Umbilical cord (tissue), 2 donors: Measurements from ENCODE around the gene SLC30A1. TPM values are rescaled to one million over a fixed set of nuclear protein-coding genes. Genes with fewer than 3 reads are reported as not detected.
"Not testable (repeated sequence)": the region's sequence is repeated elsewhere in the genome, so short reads cannot be mapped to it uniquely, and the experiment has no call there.

Experiments used
- DNase-seq: peaks from one replicate; pipeline ENCODE4 v3.0.0-alpha.2; 2015; ENCODE audit warnings: low spot score
- total RNA-seq: library from RNA; depleted of rRNA; stranded (reverse); fragments of >200 nt; gene quantifications from one replicate; pipeline ENCODE4 v1.2.3, GENCODE V29; 2014; ENCODE audit warnings: low replicate concordance; ENCODE audit not compliant: insufficient read depth

SLC30A1 gene
- total RNA-seq, 1 donor from 2014 or later = 27.7 TPM

DNA sequence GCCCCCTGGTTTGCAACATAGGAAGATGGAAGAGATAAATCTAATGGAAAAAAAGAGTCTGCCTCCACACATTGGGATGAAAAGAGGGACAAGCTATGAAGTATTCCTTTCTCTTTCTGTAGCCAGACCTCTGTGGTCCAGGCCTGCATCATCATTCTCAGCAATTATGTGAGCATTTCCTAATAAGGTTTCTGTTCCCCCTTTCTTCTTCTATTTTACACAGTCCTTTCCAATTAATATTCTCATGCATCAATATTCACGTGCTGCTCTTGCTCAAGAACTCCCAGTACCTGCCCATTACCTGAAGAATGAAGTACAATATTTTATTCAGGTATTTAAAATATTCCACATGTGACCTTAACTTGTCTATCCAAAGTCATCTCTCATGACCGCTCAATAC, 8.2 kb upstream of the SLC30A1 start:
- DNase-seq = no peak

GRCh38 chr1:211586538-211586937, 7.6 kb upstream of the SLC30A1 start:
- no peak for DNase-seq

DNA sequence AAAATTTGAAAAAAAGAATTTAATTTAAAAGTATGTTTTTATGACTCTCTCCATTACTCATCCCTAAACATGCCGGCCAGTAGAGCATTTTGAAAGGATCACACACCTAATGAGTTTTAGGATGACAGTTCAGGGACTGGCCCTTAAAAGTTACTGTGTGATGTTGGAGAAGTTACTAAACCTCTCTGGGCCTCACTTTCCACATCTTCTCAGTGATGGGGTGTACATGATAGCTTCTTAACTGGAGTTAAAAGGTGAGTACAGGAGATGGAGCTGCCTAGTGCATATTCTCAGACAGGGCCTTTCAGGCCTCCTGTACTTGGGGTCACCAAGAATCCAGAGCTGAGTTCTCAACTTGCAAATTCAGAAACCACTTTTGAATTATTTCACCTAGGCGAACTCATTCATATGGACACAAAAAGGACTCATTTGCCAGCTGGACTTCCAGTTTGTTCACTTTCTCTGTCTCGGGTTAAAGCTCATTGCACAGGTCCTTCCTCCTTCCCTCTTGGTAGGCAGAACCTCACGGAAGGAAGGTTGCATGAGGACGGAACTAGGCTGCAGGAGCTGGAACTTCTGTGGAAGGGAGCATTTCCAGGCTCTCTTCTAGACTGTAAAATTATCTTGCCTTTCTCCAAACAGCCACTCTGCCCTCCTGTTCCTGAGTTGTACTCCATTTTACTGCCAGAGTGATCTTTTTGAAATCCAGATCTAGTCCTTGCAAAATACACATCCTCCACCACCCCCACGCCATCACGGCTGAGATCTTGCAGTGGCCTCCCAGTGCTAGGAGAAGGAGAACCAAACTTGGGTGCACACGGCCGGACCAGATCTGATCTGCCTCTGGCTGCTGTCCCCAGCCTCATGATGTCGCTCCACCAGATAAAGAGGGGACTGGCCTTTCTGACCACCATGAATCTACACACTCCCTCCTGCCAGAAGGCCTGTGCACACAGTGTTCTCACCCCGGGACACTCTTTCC, 4.3 kb upstream of the SLC30A1 start:
- DNase-seq = no peak

- peak; percentile 84 for DNase-seq
Observed at GRCh38 chr1:211581526-211581925, 2.6 kb upstream of the SLC30A1 start.

DNA sequence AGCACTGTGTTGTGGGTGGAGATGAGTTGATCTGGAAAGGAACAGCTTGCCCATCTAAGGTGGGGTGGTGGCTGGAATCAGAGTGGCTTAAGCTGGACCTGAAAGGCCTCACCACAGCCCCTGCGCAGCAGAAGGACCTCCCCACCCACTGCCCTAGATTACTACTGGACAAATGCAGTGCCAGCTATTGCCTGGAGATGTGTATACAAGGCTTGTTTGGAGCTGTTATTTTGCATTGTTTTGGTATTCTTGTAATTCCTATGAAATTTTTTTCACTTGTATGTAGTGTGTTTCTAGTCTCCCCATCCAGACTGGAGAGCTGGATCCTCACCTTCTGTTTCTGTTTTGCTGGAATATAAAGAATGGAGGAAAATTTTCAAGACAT, 1.3 kb upstream of the SLC30A1 start:
- DNase-seq = peak; percentile 18

GRCh38 chr1:211579440-211580302, 710 bp upstream of the SLC30A1 start:
- no peak for DNase-seq

DNA sequence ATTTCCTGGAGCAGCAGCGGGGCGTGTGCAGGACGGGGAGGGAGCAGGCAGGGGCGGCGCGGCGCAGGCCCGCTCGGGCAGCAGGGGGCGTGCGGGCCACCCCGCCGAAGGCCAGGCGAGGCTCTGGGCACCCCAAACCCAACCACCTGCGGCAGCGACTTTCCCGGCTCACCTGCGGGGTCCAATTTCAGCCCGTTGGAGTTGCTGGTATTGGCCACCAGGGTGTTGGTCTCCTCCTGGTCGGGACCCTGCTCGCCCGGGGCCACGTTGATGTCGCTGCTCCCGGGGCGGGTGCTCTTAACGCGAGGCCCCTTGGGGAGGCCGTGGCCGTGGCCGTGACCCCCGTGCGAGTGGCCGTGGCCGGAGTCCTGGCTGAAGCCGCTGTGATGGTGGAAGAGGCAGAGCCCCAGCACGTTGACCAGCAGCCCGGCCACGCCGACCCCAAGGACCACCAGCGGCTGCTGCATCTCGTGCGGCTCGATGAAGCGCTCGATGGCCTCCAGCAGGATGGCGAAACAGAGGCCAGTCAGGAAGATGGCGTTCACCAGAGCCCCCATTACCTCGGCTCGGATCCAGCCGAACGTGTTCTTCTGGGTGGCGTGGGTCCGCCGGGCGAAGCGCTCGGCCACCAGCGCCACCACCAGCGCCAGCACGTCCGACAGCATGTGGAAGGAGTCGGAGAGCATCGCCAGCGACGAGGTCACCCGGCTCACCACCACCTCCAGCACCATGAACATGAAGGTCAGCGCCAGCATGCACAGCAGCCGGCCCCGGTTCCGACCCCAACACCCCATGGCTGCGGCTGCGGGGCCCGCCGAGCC, 932 bp downstream of the SLC30A1 start:
- peak; percentile 75 for DNase-seq

DNA sequence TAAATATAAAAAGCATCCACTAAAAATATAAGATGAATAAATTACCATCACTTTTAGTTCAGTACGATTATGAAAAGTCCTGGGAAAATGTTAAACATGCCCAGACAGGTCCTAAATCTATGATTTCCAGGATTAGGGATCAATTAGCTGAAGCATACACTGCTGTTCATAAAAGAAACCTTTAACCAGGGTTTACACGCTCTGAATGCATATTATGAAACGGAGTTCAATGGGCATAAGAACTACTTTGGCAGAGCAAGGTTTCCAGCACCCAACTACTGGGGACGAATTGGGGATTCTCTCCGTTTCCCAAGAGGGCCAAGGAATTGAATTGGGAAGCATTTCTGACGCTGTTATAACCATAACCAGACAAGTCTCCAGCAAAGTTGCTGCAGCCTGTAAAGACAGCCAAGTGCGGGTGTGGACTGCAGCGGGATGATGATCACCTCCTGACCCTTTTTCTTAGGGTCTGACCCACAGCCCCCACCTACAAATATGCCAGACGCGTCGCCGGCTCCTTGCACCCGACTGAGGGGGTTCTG, 1.6 kb downstream of the SLC30A1 start:
- no peak for DNase-seq

DNA sequence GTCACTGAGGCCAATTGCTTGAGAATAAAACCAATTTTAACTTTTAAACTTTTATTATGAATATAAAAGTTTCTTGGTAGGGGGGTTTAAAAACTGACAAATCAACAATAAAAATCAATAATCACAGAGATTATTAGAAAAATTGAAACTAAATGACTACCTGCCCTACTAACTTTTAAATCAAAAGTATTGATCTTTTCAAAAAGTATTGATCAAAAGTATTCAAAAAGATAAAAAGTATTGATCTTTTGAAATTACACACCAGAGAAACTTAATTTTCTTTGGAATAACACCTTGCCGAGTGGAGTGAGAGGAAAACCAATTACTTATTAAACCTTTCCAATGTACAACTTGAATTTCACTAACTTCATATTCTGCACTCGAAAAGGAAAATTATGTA, 2.2 kb downstream of the SLC30A1 start:
- no peak for DNase-seq

GRCh38 chr1:211574705-211575104, 4.3 kb downstream of the SLC30A1 start:
- DNase-seq = no peak

- DNase-seq = no peak
Observed at GRCh38 chr1:211571998-211572397, 7.0 kb downstream of the SLC30A1 start.

- not testable (repeated sequence) for DNase-seq
Observed at GRCh38 chr1:211570378-211570777, 8.6 kb downstream of the SLC30A1 start.

- DNase-seq = no peak
Observed at GRCh38 chr1:211566431-211567025, 12.4 kb downstream of the SLC30A1 start.

GRCh38 chr1:211564084-211564483, 14.9 kb downstream of the SLC30A1 start:
- no peak for DNase-seq

DNA sequence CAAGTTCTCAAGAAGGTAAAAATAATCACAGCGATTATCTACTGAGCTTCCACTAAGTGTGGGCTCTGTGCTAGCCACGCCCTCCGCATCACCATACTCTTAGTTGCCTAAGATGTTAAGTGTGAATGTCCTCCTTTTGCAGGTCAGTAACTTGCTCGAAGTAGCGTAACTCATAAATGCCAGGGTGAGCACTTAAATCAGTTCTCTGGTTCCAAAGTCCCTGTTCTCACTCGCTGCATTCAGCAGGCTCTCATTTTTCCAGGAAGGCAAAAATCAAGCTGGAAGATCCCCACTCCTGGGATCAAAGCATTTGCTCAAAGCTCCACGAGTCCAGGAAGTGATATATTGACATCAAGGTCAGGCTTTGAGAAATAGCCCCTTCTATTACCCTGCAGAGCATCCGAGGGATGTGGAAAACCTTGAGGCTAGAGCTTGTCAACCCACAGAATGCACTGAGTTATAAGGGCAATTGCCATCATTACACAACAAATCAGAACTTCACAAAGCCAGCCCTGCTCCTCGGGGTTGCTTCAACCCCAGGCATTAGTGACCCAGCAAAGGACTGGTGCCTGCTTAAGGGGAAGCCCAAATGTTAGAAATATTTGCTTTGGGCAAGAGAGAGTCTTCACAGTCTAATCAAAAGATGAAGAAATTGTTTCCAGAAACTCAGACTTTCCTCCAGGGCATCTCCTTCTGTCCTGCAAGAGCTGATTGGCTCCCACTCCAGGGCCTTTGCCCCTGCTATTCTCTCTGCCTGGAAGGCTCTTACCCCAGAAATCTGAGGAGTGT, 19.5 kb downstream of the SLC30A1 start:
- DNase-seq = no peak

- DNase-seq = no peak
Observed at GRCh38 chr1:211557894-211558625, 20.9 kb downstream of the SLC30A1 start.

DNA sequence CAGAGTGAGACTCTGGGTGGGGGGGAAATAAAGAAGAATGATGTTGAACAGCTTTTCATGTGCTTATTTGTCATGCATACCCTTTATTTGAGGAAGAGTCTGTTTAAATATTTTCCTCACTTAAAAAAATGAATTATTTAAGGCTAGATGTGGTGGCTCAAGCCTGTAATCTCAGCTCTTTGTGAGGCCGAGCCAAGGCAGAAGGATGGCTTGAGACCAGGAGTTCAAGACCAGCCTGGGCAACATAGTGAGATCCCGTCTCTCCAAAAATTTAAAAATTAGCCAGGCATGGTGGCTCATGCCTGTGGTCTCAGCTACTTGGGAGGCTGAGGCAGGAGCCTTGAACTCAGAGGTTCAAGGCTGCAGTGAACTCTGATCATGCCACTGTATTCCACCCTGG, 25.4 kb downstream of the SLC30A1 start:
- DNase-seq = no peak

GRCh38 chr1:211551638-211552460, 27.1 kb downstream of the SLC30A1 start:
- DNase-seq = peak; percentile 31
